Kidney (tissue), 14 donors: Measurements from ENCODE around the gene DRD4. TPM values are rescaled to one million over a fixed set of nuclear protein-coding genes. Genes with fewer than 3 reads are reported as not detected.

ENCODE experiments used
- DNase-seq, 5 donors: peaks; one replicate each; pipeline ENCODE4 v3.0.0-alpha.2; 2013 to 2020
- FAIRE-seq: peaks from 2 replicates; lab custom pipeline; 2012; peaks lifted over from hg19 to GRCh38; lab: Jason Lieb, UNC
- H3K27ac ChIP-seq, 2 donors: one replicate each; pipeline ENCODE4 v1.7.0; 2013; ENCODE audit warnings: low read depth in 2 of 2, low read length in 2 of 2, inconsistent platforms in 1 of 2
- H3K27me3 ChIP-seq: one replicate; pipeline ENCODE4 v1.7.1; 2013; ENCODE audit warnings: low read length, inconsistent platforms; ENCODE audit not compliant: control insufficient read depth, insufficient read depth
- H3K36me3 ChIP-seq, 3 donors: one replicate each; pipeline versions ENCODE4 v1.7.0 to v1.7.1; 2013; ENCODE audit warnings: low read length in 3 of 3, control low read depth in 1 of 3, inconsistent platforms in 1 of 3; ENCODE audit not compliant: insufficient read depth in 3 of 3, control insufficient read depth in 2 of 3
- H3K4me1 ChIP-seq, 3 donors: one replicate each; pipeline versions ENCODE4 v1.7.0 to v1.7.1; 2013; ENCODE audit warnings: low read length in 3 of 3, inconsistent platforms in 1 of 3, low read depth in 1 of 3; ENCODE audit not compliant: control insufficient read depth in 2 of 3, insufficient read depth in 2 of 3
- H3K4me3 ChIP-seq, 3 donors: one replicate each; pipeline versions ENCODE4 v1.7.0 to v1.8.1; 2013; ENCODE audit warnings: low read length in 3 of 3, control low read depth in 1 of 3, inconsistent platforms in 1 of 3
- H3K9ac ChIP-seq, 3 donors: one replicate each; pipeline versions ENCODE4 v1.7.0 to v1.7.1; 2013; ENCODE audit warnings: low read length in 3 of 3, control low read depth in 1 of 3, inconsistent platforms in 1 of 3
- H3K9me3 ChIP-seq, 3 donors: one replicate each; pipeline versions ENCODE4 v1.7.0 to v1.7.1; 2013; ENCODE audit warnings: low read length in 3 of 3, control low read depth in 1 of 3, inconsistent platforms in 1 of 3; ENCODE audit not compliant: control insufficient read depth in 2 of 3, insufficient read depth in 1 of 3
- CTCF ChIP-seq: IDR thresholded peaks from 3 replicates; pipeline ENCODE4 v1.5.1; 2012; ENCODE audit warnings: mild to moderate bottlenecking, moderate library complexity, borderline replicate concordance; ENCODE audit not compliant: insufficient read depth; ENCODE audit errors: extremely low read depth
- intact Hi-C: fragments of 100-400 bp; cut with DNase I; formaldehyde crosslinking; loops from one replicate; pipeline ENCODE4 v1.11.1; 2022
- polyA plus RNA-seq: library from polyadenylated mRNA; stranded (reverse); fragments of 350-450 nt; fragmentation: Illumina TruSeq; extraction: RNeasy Lipid Tissue Mini Kit (QIAGEN cat#74804); gene quantifications from one replicate; pipeline ENCODE4 v1.2.3, GENCODE V29; 2014; ENCODE audit warnings: low read depth, low replicate concordance; ENCODE audit not compliant: insufficient read depth
- total RNA-seq: library from RNA; stranded (reverse); fragmentation: NEBNext Ultra II Directional; extraction: Animal tissue kit (Norgen Biotek cat#: 25700); gene quantifications from one replicate; pipeline ENCODE4 v1.2.1, GENCODE V29; 2021
- donor health status: control.
- donor health status: control.
- donor health status: control.
- donor health status: control.
- donor health status: control.
- donor health status: DM: yes; HTN: yes; CAD: no.
- donor health status: Normal renal cell carcinoma (clear cell type).

The DRD4 gene
- total and polyA plus RNA-seq, 2 donors from 2014 or later = 0.47 to 1.1 TPM

GRCh38 chr11:614623-615503, 22.2 kb upstream of the DRD4 start:
- Histone ChIP-seq H3K4me1 (peaks cover 0 to 16% (median 0%) of the 10 kb centered on the region in 3 donors), H3K36me3 (peaks cover 0 to 30% (median 12%) of the 10 kb centered on the region in 3 donors), H3K27me3 (no peaks in the 10 kb centered on the region), H3K4me3 (peak overlapping the region; percentile 60 to 84 (median 83)), H3K9ac (peak overlapping the region; percentile 47 to 97 (median 92)), H3K9me3 (no peaks in the 10 kb centered on the region), H3K27ac (peak overlapping the region; percentile 96 to 97)
- intact Hi-C loops = no loop called here
- no peak for TF ChIP-seq CTCF
- no peak for FAIRE-seq
- peak in 2 of 5 donors; percentile 70 to 84 for DNase-seq

- H3K4me3 ChIP-seq = peak within 1 kb of the TSS; percentile 60 to 84 (median 83)
- H3K9ac ChIP-seq = peak within 1 kb of the TSS; percentile 47 to 97 (median 92)
- FAIRE-seq = peak; percentile 55
- no peak for TF ChIP-seq CTCF
- peaks cover 0 to 22% (median 10%) of the 10 kb centered on the region in 3 donors for H3K36me3 ChIP-seq
- no peaks in the 10 kb centered on the region for H3K9me3 ChIP-seq
- no peaks in the 10 kb centered on the region for H3K27me3 ChIP-seq
- DNase-seq = peak; percentile 93 to 99 (median 95)
- H3K4me1 ChIP-seq = peaks cover 0 to 16% (median 0%) of the 10 kb centered on the region in 3 donors
- intact Hi-C loops = no loop called here
- peak within 1 kb of the TSS; percentile 96 to 97 for H3K27ac ChIP-seq
Observed at GRCh38 chr11:615504-616319, 21.4 kb upstream of the DRD4 start, which contains the start of gene IRF7. Gene IRF7, minus strand, starts transcription at chr11:615950. Its CDS starts 586 bp downstream, at chr11:615364.

- no peak for TF ChIP-seq CTCF
- Histone ChIP-seq H3K4me3 (peak overlapping the region in 2 of 3 donors; percentile 39 to 83), H3K9me3 (no peaks in the 10 kb centered on the region), H3K27ac (peak overlapping the region in 1 of 2 donors; percentile 97), H3K27me3 (no peaks in the 10 kb centered on the region), H3K36me3 (peaks cover 0 to 14% (median 5%) of the 10 kb centered on the region in 3 donors), H3K9ac (no peak overlapping the region), H3K4me1 (peaks cover 0 to 16% (median 0%) of the 10 kb centered on the region in 3 donors)
- DNase-seq (peak in 2 of 5 donors; percentile 61 to 85), FAIRE-seq (no peak)
- intact Hi-C loops = no loop called here
Observed at GRCh38 chr11:616320-617198, 20.5 kb upstream of the DRD4 start.
